ENCODE measurements around the gene FAM20B.

The FAM20B gene

DNA sequence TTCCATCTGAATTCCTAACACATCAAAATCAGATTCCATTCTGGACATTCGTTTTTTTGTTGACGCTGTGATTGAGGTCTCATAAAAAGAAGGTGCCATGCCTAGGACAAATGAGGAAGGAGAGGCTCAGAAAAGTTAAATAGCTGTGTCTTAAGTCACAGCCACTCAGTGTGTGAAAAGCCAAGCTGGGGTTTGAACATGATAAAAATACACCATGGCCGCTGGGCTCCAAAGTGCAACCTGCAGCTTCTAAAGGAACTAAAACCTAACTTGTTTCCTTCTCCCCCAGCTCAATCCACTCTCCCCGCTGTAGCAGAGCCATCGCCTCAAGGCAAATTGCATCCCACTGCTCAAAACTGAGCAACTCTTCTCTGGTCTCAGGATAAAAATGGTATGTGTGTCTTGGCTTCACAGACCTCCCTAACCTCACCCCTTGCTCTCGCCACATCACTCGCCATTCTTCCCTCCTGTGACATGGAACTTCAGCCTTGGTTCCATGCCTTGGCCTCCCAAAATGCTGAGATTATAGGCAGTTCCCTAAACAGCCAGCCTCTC lies 22.1 kb upstream of the FAM20B start:
- TF ChIP-seq POLR2AphosphoS5 (IDR thresholded peaks at IDR 0.05; ENCODE audit: low read depth, low read length), result no peak
- TF ChIP-seq, protein P1, sequence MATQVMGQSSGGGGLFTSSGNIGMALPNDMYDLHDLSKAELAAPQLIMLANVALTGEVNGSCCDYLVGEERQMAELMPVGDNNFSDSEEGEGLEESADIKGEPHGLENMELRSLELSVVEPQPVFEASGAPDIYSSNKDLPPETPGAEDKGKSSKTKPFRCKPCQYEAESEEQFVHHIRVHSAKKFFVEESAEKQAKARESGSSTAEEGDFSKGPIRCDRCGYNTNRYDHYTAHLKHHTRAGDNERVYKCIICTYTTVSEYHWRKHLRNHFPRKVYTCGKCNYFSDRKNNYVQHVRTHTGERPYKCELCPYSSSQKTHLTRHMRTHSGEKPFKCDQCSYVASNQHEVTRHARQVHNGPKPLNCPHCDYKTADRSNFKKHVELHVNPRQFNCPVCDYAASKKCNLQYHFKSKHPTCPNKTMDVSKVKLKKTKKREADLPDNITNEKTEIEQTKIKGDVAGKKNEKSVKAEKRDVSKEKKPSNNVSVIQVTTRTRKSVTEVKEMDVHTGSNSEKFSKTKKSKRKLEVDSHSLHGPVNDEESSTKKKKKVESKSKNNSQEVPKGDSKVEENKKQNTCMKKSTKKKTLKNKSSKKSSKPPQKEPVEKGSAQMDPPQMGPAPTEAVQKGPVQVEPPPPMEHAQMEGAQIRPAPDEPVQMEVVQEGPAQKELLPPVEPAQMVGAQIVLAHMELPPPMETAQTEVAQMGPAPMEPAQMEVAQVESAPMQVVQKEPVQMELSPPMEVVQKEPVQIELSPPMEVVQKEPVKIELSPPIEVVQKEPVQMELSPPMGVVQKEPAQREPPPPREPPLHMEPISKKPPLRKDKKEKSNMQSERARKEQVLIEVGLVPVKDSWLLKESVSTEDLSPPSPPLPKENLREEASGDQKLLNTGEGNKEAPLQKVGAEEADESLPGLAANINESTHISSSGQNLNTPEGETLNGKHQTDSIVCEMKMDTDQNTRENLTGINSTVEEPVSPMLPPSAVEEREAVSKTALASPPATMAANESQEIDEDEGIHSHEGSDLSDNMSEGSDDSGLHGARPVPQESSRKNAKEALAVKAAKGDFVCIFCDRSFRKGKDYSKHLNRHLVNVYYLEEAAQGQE (IDR thresholded peaks at IDR 0.05; ENCODE audit: insufficient read depth in 1 of 2, low read depth in 2 of 2, low read length in 2 of 2), result no peak
- TF ChIP-seq TAF1 (IDR thresholded peaks at IDR 0.05; ENCODE audit: borderline replicate concordance, insufficient read depth, low read length), result no peak
- TF ChIP-seq SIN3A (IDR thresholded peaks at IDR 0.05; ENCODE audit: borderline replicate concordance, insufficient read depth, low read length), result no peak
- TF ChIP-seq FOXP2 (optimal IDR thresholded peaks at IDR 0.05; ENCODE audit: borderline replicate concordance, extremely low read depth, extremely low read length, insufficient read depth), result no peak

DNA sequence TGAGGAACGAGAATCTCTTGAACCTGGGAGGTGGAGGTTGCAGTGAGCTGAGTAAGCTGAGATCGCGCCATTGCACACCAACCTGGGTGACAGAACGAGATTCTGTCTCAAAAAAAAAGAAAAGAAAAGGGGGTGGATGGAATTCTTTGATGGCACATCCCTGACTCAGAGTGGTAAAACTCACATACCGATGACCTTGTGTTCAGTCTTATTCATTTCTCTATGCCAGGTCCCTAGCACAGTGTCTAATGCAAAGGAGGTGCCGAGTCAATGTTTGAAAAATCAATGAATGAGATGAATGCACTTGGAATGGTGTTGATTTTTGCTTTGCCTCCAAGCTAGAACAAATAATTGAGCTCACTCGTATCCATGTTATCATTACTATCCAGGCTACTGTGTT lies 18.5 kb upstream of the FAM20B start:
- TF ChIP-seq, protein P1 (IDR thresholded peaks at IDR 0.05; ENCODE audit: insufficient read depth in 1 of 2, low read depth in 2 of 2, low read length in 2 of 2), result no peak
- TF ChIP-seq POLR2AphosphoS5 (IDR thresholded peaks at IDR 0.05; ENCODE audit: low read depth, low read length), result no peak
- TF ChIP-seq SIN3A (IDR thresholded peaks at IDR 0.05; ENCODE audit: borderline replicate concordance, insufficient read depth, low read length), result no peak
- TF ChIP-seq FOXP2 (optimal IDR thresholded peaks at IDR 0.05; ENCODE audit: borderline replicate concordance, extremely low read depth, extremely low read length, insufficient read depth), result no peak
- TF ChIP-seq TAF1 (IDR thresholded peaks at IDR 0.05; ENCODE audit: borderline replicate concordance, insufficient read depth, low read length), result no peak

DNA sequence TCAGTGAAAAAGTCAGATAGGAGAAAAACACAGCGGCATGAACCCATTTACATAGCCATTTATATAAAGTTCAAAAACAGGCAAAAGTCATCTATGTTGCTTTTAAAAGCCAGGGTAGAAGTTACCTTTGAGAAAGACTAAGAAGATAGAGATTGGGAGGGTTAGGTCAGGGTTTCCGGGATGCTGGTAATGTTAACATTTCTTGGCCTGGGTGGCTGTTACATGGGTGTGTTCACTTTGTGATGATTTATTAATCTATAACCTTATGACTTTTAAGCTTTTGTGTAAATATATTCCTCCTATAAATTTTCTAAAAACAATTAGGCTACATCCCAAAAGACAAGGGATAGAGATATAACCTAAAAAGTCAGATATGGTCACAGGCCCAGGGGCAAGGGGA lies 15.0 kb upstream of the FAM20B start:
- no peak for TF ChIP-seq FOXP2 (optimal IDR thresholded peaks at IDR 0.05; ENCODE audit: borderline replicate concordance, extremely low read depth, extremely low read length, insufficient read depth)
- TF ChIP-seq POLR2AphosphoS5 (IDR thresholded peaks at IDR 0.05; ENCODE audit: low read depth, low read length), result no peak
- TF ChIP-seq SIN3A (IDR thresholded peaks at IDR 0.05; ENCODE audit: borderline replicate concordance, insufficient read depth, low read length), result no peak
- TF ChIP-seq TAF1 (IDR thresholded peaks at IDR 0.05; ENCODE audit: borderline replicate concordance, insufficient read depth, low read length), result no peak
- TF ChIP-seq, protein P1 (IDR thresholded peaks at IDR 0.05; ENCODE audit: insufficient read depth in 1 of 2, low read depth in 2 of 2, low read length in 2 of 2), result no peak

DNA sequence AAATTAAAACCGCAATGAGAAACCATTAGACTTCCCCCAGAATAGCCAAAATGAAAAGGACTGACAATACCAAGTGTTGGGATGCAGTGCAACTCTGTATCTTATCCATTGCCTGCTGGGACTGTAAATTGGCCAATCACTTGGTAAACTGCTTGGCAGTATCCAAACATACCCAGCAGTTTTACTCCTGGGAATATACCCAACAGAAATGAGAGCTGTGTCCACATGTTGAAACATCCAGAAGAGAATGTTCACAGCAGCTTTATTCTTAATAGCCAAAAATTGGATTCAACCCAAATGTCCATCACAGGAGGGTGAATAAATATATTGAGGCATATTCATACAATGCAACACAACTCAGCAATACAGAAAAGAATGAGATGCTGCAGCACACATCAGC lies 13.7 kb upstream of the FAM20B start:
- TF ChIP-seq FOXP2 (optimal IDR thresholded peaks at IDR 0.05; ENCODE audit: borderline replicate concordance, extremely low read depth, extremely low read length, insufficient read depth), result no peak
- TF ChIP-seq SIN3A (IDR thresholded peaks at IDR 0.05; ENCODE audit: borderline replicate concordance, insufficient read depth, low read length), result no peak
- TF ChIP-seq TAF1 (IDR thresholded peaks at IDR 0.05; ENCODE audit: borderline replicate concordance, insufficient read depth, low read length), result no peak
- TF ChIP-seq, protein P1 (IDR thresholded peaks at IDR 0.05; ENCODE audit: insufficient read depth in 1 of 2, low read depth in 2 of 2, low read length in 2 of 2), result no peak
- no peak for TF ChIP-seq POLR2AphosphoS5 (IDR thresholded peaks at IDR 0.05; ENCODE audit: low read depth, low read length)
